HPDE6-E6E7 (cell line): ENCODE results near the gene HPS5.
"Not testable (repeated sequence)": the region's sequence is repeated elsewhere in the genome, so short reads cannot be mapped to it uniquely, and the experiment has no call there.

ENCODE experiments used
- DNase-seq: peaks from one replicate; pipeline ENCODE4 v3.0.0; 2011; ENCODE audit warnings: missing footprints; ENCODE audit errors: extremely low spot score

The HPS5 gene, protein sequence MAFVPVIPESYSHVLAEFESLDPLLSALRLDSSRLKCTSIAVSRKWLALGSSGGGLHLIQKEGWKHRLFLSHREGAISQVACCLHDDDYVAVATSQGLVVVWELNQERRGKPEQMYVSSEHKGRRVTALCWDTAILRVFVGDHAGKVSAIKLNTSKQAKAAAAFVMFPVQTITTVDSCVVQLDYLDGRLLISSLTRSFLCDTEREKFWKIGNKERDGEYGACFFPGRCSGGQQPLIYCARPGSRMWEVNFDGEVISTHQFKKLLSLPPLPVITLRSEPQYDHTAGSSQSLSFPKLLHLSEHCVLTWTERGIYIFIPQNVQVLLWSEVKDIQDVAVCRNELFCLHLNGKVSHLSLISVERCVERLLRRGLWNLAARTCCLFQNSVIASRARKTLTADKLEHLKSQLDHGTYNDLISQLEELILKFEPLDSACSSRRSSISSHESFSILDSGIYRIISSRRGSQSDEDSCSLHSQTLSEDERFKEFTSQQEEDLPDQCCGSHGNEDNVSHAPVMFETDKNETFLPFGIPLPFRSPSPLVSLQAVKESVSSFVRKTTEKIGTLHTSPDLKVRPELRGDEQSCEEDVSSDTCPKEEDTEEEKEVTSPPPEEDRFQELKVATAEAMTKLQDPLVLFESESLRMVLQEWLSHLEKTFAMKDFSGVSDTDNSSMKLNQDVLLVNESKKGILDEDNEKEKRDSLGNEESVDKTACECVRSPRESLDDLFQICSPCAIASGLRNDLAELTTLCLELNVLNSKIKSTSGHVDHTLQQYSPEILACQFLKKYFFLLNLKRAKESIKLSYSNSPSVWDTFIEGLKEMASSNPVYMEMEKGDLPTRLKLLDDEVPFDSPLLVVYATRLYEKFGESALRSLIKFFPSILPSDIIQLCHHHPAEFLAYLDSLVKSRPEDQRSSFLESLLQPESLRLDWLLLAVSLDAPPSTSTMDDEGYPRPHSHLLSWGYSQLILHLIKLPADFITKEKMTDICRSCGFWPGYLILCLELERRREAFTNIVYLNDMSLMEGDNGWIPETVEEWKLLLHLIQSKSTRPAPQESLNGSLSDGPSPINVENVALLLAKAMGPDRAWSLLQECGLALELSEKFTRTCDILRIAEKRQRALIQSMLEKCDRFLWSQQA

GRCh38 chr11:18321969-18322711 lies at the start of gene HPS5, which contains the start of gene GTF2H1:
Gene HPS5, minus strand, starts transcription at chr11:18322140. Its CDS starts 4,282 bp downstream, at chr11:18317858.
Gene GTF2H1, plus strand, starts transcription at chr11:18322567. Its CDS starts 10,508 bp downstream, at chr11:18333075.
- DNase-seq, result peak; percentile 97

- no peak for DNase-seq
Measured at GRCh38 chr11:18371279-18371678, 49.3 kb upstream of the HPS5 start.

DNA sequence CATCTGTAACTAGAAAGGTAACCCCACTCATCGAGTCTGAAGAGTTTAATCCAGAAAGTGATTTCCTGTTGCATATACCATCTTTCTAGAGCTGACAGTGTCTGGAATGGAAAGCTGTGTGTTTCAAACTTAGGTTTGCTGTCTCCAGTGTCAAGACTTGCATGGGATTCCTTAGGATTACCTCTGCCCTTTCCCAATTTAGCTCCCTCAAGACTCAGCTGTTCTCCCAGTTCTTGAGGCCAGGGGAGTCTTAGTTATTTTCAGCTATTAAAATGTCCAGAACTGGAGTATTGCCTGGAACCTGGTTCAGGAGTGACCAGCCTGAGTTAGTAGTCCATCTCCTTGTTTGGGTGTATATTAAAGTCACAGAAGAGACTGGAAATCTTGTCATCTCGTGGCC lies 47.5 kb upstream of the HPS5 start:
- DNase-seq, result no peak

- no peak for DNase-seq
Measured at GRCh38 chr11:18368221-18368620, 46.3 kb upstream of the HPS5 start.

- DNase-seq, result no peak
Measured at GRCh38 chr11:18367431-18367830, 45.5 kb upstream of the HPS5 start.

GRCh38 chr11:18366286-18366685 lies 44.3 kb upstream of the HPS5 start:
- DNase-seq, result no peak

DNA sequence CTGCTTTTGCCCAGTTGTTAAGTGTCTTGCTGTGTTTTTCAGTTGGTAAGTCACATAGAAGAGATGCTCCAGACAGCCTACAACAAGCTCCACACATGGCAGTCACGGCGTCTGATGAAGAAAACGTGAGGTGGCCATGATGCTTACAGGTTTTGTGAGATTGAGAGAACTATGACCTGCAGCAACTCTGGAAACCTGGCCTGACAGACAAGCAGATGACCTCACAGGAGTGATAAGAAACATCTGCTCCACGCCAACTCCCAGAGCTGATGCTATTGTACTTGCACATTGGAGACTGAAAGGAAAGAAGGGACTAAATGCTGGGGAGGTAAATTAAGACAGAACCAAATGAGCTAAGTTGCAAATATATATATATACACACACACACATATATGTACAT lies 43.8 kb upstream of the HPS5 start:
- no peak for DNase-seq

DNA sequence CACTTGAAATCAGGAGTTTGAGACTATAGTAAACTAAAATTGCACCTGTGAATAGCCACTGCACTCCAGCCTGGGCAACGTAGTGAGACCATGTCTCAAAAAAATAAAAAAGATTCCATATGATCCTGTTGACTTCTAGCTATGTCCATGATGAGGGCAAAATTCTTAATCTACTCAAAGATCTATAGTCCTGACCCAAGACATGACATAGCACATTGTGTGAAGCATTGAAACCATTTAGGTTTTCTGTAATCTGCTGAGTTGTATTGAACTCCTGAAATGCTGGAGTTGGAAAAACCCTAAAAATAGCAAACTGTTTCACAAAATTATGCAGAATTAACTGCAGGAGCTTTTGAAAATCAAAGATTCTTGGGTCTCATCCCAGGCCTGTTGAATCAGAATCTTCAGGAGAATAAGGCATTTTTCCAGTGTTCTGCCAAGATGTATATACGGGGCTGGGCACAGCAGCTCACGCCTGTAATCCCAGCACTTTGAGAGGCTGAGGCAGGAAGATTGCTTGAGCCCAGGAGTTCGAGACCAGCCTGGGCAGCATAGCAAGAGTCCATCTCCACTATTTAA lies 42.6 kb upstream of the HPS5 start:
- no peak for DNase-seq

GRCh38 chr11:18361154-18361553 lies 39.2 kb upstream of the HPS5 start:
- DNase-seq, result no peak

DNA sequence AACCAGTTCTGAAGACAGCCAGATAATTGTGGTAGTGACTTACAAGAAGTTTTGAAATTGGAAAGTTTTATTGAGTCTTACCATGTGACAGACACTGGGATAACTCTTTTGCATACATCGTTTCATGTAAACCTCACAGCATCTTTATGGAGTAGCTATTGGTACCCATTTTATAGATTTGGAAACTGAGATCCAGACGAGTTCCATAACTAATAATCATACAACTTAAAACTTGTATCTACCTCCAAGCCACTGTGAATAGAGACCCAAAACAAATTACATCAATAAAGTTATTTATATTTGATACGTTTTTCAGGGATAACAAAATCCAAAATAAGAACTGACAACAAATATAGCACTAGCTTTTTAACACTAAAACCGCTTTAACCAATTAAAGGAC lies 36.7 kb upstream of the HPS5 start:
- DNase-seq, result no peak

DNA sequence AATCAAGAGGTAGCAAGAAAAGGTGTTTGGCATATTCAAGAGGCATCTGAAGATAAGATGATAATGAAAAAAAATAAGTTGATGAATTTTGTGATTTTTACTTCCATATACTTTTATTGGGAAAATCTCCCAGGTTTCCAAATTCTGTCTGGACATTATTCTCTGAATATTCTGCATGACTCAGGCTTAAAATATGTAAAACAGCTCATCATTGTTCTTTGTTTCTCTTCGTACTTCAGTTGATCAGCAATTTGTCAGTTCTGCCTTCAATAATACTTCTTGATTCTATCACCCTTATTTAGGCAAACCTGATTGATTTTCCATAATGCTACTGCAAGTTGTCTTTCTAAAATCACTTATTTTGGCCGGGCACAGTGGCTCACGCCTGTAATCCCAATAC lies 30.6 kb upstream of the HPS5 start:
- no peak for DNase-seq

DNA sequence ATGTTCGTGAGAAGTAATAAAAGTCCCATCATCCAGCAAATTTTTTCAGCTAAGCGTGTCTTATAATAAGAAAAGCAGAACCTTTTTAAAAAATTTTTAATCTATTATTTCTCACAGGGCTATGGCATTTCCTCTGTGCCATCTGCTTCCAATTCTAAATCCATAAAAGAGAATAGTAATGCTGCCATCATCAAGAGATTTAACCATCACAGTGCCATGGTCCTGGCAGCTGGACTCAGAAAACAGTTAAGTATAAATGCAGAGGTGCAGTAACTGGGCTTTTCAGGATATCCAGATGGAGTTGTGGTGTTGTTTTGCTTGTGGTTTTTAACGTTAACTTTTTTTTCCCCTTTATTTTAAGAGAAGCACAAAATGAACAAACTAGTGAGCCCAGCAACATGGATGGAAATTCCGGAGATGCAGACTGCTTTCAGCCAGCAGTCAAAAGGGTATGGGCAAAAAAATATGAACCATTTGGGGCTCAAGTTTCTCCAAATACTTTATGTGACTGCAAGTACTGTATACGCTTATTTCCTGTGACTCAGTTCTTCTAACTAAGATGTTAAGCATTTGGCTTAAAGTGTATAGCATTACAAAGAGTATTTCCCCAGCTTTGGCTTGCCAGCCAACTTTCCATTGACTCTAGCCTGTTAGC lies 25.7 kb upstream of the HPS5 start:
- no peak for DNase-seq

GRCh38 chr11:18332891-18333290 lies 11.0 kb upstream of the HPS5 start:
- DNase-seq, result no peak

DNA sequence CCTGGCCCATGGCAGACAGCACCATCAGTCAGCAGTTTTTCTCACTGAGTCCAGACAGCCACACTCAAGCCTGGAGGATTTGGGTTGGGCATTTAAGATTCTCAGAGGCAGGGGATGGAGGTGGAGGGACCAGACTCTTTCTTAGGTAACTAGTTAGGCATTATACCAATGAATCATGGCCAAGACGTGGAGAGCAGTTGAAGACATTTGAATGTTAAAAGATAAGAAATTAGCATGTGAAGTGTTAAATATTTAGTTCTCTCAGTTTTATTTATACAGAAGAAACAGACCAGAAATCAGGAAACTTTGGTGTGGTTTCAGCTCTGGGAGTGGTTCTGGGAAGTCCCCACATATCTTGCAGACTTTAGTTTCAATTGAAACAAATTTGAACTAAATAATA lies 10.4 kb upstream of the HPS5 start:
- DNase-seq, result no peak

DNA sequence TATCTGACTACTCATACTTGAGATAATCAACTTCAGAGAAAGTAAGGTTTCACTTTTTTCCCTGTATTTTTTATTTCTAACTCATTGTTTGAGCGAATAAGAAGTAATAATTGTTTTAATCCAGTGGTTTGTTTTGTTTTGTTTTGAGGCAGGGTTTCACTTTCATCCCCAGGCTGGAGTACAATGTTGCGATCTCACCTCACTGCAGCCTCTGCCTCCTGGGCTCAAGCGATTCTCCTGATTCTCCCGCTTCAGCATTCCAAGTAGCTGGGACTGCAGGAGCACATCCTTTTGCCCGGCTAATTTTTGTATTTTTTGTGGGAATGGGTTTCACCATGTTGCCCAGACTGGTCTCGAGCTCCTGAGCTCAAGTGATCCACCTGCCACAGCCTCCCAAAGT lies 9.0 kb upstream of the HPS5 start:
- no peak for DNase-seq

DNA sequence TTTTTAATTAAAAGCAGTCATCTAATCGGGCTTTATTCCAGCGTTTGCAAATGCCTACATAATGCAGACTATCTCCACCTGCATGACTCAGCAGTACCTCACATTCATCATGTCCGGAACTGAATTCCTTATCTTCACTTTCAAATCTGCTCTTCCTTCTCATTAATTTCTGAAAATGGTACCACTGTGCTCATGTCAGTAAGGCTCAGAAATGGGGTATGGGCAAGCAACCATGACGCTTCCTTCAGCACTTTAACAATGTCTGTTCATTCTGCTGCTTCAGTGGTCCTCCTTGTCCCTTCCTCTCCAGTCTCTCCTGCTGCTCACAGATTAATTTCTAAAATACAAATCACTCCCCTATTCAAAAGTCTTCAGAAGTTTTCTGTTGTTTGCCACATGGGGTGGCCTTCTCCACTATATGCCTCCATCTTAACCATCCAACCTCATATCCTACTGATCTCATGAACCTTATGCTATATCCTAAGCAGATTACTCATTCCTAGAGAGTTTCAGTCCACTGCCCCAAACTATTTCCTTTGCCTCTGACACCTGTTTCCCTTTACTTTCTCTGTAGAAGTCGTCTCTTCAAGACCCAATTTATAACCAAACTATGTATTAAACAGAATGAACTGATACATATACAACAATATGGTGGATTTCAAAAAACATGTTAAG lies 7.4 kb upstream of the HPS5 start:
- DNase-seq, result no peak

DNA sequence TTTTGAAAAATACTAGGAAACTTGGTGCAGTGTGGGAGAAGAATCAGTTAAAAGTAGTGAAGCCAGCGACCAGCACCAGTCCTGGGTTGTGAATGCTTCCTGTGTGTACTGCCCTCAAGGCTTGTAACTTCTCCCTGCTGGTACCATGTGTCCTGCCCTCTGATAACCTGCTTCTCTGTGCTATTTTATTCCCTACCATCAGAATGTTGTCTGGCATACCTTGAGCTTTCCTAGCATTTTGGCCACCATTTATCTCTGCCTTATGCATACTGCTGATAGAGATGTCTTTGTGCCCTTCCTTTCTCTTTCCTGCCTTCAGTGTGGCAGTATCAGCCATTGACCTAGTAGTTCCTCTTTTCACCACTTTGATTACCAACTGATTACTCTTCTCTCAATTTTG lies 2.4 kb upstream of the HPS5 start:
- DNase-seq, result no peak

- DNase-seq, result not testable (repeated sequence)
Measured at GRCh38 chr11:18323881-18324280, 1.9 kb upstream of the HPS5 start.

DNA sequence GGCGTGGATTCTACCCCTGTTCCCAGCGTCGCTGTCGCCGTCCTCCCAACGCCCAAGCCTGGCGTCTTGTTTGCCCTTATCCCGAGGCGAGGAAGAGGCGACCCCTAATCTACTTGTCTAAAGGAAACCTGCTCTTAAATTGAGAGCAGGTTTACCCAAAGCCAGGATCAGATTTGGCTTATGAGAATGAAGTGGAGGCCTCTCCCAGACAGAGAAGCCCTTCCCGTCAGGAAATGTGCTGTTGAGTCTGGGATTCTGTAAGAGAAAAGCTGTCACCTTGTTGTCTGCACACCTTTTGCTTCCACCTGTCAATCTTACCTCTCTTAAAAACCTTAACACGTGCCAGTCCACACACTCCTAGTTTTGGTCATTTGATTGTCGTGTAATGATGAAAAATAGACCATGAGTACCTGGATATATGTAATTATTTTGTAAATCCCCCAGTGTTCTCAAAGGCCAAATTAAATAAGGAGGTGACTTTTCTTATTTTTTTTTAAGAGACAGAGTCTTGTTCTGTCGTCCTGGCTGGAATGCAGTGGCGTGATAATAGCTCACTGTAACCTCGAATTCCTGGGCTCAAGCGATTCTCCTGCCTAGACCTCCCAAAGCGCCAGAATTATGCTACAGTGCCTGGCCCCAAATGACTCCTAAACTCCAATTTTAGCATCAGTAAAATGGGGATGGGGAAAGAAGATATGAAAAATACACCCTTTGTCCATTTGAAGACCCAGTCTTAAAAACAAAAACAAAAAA lies 1.1 kb upstream of the HPS5 start:
- DNase-seq, result no peak
